GM12892 (cell line): Measurements from ENCODE around the gene SLC38A3.
"Not testable (repeated sequence)": the region's sequence is repeated elsewhere in the genome, so short reads cannot be mapped to it uniquely, and the experiment has no call there.

Experiments used
- POLR2A ChIP-seq: IDR thresholded peaks from 2 replicates; pipeline ENCODE4 v1.6.1; 2011; ENCODE audit warnings: low read depth, low read length, control low read depth
- POLR2AphosphoS5 ChIP-seq: IDR thresholded peaks from 2 replicates; pipeline ENCODE4 v1.6.1; 2011; ENCODE audit warnings: low read depth, low read length, control low read depth
- TAF1 ChIP-seq: IDR thresholded peaks from 2 replicates; pipeline ENCODE4 v1.6.1; 2011; ENCODE audit warnings: low read depth, mild to moderate bottlenecking, control low read depth, low read length, borderline replicate concordance

GRCh38 chr3:50228184-50228763 lies 23.2 kb downstream of the SLC38A3 start:
- not testable (repeated sequence) for TF ChIP-seq POLR2AphosphoS5, TAF1, POLR2A
